ENCODE measurements around the gene UQCR10.
A peak's percentile ranks its signal among the peaks of the same experiment; 100 is the strongest.

UQCR10 gene

DNA sequence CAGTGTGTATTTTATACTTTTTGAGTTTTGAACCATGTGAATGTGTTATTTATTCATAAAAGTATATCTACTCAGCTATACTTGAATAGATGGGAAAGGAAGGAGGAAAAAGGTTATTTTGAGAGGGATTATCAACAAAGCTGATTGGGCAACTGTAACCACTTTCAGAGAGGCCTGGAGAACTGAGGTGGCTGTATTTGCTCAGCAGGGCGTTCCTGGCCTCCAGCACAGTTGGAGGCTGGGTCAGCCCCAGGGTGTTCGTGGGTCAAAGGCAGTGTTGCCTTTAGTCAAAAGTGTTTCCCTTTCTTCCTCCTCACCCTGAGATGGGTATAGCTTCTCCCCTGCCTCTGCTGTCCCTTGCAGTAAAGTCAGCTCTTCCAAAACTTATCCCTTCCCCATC, 44.2 kb downstream of the UQCR10 start:
- H3K4me1 ChIP-seq (ENCODE audit: control insufficient read depth, insufficient read depth, low read depth, low read length) = peaks cover 6% of the 10 kb centered on the region
- DNase-seq = no peak
- peaks cover 6% of the 10 kb centered on the region for H3K79me1 ChIP-seq (replicated peaks; ENCODE audit: low read length, poor library complexity, severe bottlenecking)
- no peak overlapping the region for H3K27ac ChIP-seq (ENCODE audit: low read length, poor library complexity, severe bottlenecking)
- H2AFZ ChIP-seq (ENCODE audit: low read depth, low read length) = no peak overlapping the region
- no peak overlapping the region for H2BK15ac ChIP-seq (ENCODE audit: low read depth, poor library complexity, severe bottlenecking)
- no peak overlapping the region for H2AK5ac ChIP-seq (ENCODE audit: low read length, severe bottlenecking)
- H3K23ac ChIP-seq (ENCODE audit: low read length in 2 of 2) = no peak overlapping the region
- H3K14ac ChIP-seq (ENCODE audit: low read length in 2 of 2) = no peak overlapping the region
- H3K27me3 ChIP-seq (ENCODE audit: control insufficient read depth in 1 of 2, insufficient read depth in 1 of 2, low read length in 2 of 2) = no peaks in the 10 kb centered on the region
- no peaks in the 10 kb centered on the region for H3K9me3 ChIP-seq (ENCODE audit: control insufficient read depth, low read length)
- H4K8ac ChIP-seq (ENCODE audit: low read length) = no peak overlapping the region
- H4K91ac ChIP-seq (ENCODE audit: low read length) = no peak overlapping the region
- H3K4ac ChIP-seq (ENCODE audit: low read depth in 1 of 2, low read length in 2 of 2) = no peak overlapping the region
- 89% methylated on average over 2 of the region's 2 CpGs for WGBS
- no peak overlapping the region for H3K9ac ChIP-seq (ENCODE audit: low read length)
- H3K18ac ChIP-seq (ENCODE audit: low read depth in 1 of 2, low read length in 2 of 2) = no peak overlapping the region
- H3K4me3 ChIP-seq (ENCODE audit: insufficient read depth in 1 of 2, low read depth in 1 of 2, low read length in 2 of 2) = no peak overlapping the region
- no peak overlapping the region for H3K4me2 ChIP-seq (ENCODE audit: low read length, poor library complexity, severe bottlenecking)
- no peak overlapping the region for H2BK120ac ChIP-seq (ENCODE audit: low read depth, low read length)
- no peak overlapping the region for H2BK5ac ChIP-seq (ENCODE audit: low read depth, low read length, poor library complexity, severe bottlenecking)
- peaks cover 52 to 72% of the 10 kb centered on the region in 2 experiments for H3K36me3 ChIP-seq (ENCODE audit: control insufficient read depth in 1 of 2, insufficient read depth in 2 of 2, low read depth in 1 of 2, low read length in 2 of 2)
- no peak overlapping the region for H2BK12ac ChIP-seq (ENCODE audit: low read length in 2 of 2)

DNA sequence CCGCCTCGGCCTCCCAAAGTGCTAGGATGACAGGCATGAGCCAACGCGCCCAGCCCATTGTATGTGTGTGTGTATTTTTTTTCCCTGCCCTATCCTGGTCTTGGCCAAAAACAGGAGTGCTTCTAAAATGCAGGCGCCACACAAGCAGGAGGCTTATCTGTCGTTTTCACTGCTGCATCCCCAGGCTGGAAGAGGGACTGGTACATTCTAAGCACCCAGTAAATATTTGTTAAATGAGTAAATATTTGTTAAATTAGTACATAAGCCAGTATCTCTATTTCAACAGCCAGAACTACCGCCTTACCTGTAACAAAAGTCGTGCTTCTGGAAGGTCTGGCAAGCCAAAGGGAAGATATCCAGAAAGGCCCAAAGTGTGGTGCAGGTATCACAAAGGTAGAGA, 46.0 kb downstream of the UQCR10 start:
- no peak overlapping the region for H2AK5ac ChIP-seq (ENCODE audit: low read length, severe bottlenecking)
- H3K4ac ChIP-seq (ENCODE audit: low read depth in 1 of 2, low read length in 2 of 2) = no peak overlapping the region
- H3K79me1 ChIP-seq (replicated peaks; ENCODE audit: low read length, poor library complexity, severe bottlenecking) = peaks cover 6% of the 10 kb centered on the region
- no peak overlapping the region for H3K23ac ChIP-seq (ENCODE audit: low read length in 2 of 2)
- no peak overlapping the region for H2AFZ ChIP-seq (ENCODE audit: low read depth, low read length)
- no peak overlapping the region for H3K27ac ChIP-seq (ENCODE audit: low read length, poor library complexity, severe bottlenecking)
- H3K14ac ChIP-seq (ENCODE audit: low read length in 2 of 2) = no peak overlapping the region
- H4K8ac ChIP-seq (ENCODE audit: low read length) = no peak overlapping the region
- peaks cover 6% of the 10 kb centered on the region for H3K4me1 ChIP-seq (ENCODE audit: control insufficient read depth, insufficient read depth, low read depth, low read length)
- no peaks in the 10 kb centered on the region for H3K27me3 ChIP-seq (ENCODE audit: control insufficient read depth in 1 of 2, insufficient read depth in 1 of 2, low read length in 2 of 2)
- no peak overlapping the region for H3K4me2 ChIP-seq (ENCODE audit: low read length, poor library complexity, severe bottlenecking)
- H3K9ac ChIP-seq (ENCODE audit: low read length) = no peak overlapping the region
- 96% methylated on average over 7 of the region's 8 CpGs for WGBS
- H2BK15ac ChIP-seq (ENCODE audit: low read depth, poor library complexity, severe bottlenecking) = no peak overlapping the region
- no peak overlapping the region for H3K4me3 ChIP-seq (ENCODE audit: insufficient read depth in 1 of 2, low read depth in 1 of 2, low read length in 2 of 2)
- H4K91ac ChIP-seq (ENCODE audit: low read length) = no peak overlapping the region
- peaks cover 46 to 56% of the 10 kb centered on the region in 2 experiments for H3K36me3 ChIP-seq (ENCODE audit: control insufficient read depth in 1 of 2, insufficient read depth in 2 of 2, low read depth in 1 of 2, low read length in 2 of 2)
- no peak overlapping the region for H2BK12ac ChIP-seq (ENCODE audit: low read length in 2 of 2)
- DNase-seq = no peak
- no peak overlapping the region for H2BK5ac ChIP-seq (ENCODE audit: low read depth, low read length, poor library complexity, severe bottlenecking)
- H3K9me3 ChIP-seq (ENCODE audit: control insufficient read depth, low read length) = no peaks in the 10 kb centered on the region
- H2BK120ac ChIP-seq (ENCODE audit: low read depth, low read length) = no peak overlapping the region
- H3K18ac ChIP-seq (ENCODE audit: low read depth in 1 of 2, low read length in 2 of 2) = no peak overlapping the region

DNA sequence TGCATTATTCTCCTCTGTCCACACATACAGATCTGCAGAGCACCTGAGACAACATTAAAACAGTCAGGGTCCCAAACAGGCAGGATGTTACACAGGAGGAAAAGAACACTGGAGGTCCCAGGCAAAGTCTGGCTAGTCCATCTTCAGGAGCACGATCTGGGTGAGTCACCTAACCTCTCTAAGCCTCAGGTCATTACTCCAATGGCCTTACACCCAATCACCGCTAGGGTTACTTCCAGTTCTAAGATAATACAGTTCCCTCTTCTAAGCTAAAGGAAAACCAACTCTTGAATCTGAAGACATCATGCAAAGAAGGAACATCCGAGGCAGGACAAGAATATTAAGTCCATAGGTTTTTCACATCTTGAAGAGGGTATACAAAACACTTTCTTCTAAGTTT, 46.4 kb downstream of the UQCR10 start:
- no peak overlapping the region for H3K4me2 ChIP-seq (ENCODE audit: low read length, poor library complexity, severe bottlenecking)
- no peak overlapping the region for H3K4me3 ChIP-seq (ENCODE audit: insufficient read depth in 1 of 2, low read depth in 1 of 2, low read length in 2 of 2)
- no peak overlapping the region for H3K4ac ChIP-seq (ENCODE audit: low read depth in 1 of 2, low read length in 2 of 2)
- H3K4me1 ChIP-seq (ENCODE audit: control insufficient read depth, insufficient read depth, low read depth, low read length) = peaks cover 6% of the 10 kb centered on the region
- no peak overlapping the region for H2AK5ac ChIP-seq (ENCODE audit: low read length, severe bottlenecking)
- H3K27me3 ChIP-seq (ENCODE audit: control insufficient read depth in 1 of 2, insufficient read depth in 1 of 2, low read length in 2 of 2) = no peaks in the 10 kb centered on the region
- H2BK15ac ChIP-seq (ENCODE audit: low read depth, poor library complexity, severe bottlenecking) = no peak overlapping the region
- no peak overlapping the region for H2AFZ ChIP-seq (ENCODE audit: low read depth, low read length)
- no peak overlapping the region for H3K27ac ChIP-seq (ENCODE audit: low read length, poor library complexity, severe bottlenecking)
- H3K14ac ChIP-seq (ENCODE audit: low read length in 2 of 2) = no peak overlapping the region
- WGBS = 18% methylated on average over 2 of the region's 3 CpGs
- H3K79me1 ChIP-seq (replicated peaks; ENCODE audit: low read length, poor library complexity, severe bottlenecking) = peaks cover 6% of the 10 kb centered on the region
- no peak overlapping the region for H3K9ac ChIP-seq (ENCODE audit: low read length)
- H4K91ac ChIP-seq (ENCODE audit: low read length) = no peak overlapping the region
- no peak overlapping the region for H2BK5ac ChIP-seq (ENCODE audit: low read depth, low read length, poor library complexity, severe bottlenecking)
- no peak overlapping the region for H3K18ac ChIP-seq (ENCODE audit: low read depth in 1 of 2, low read length in 2 of 2)
- H4K8ac ChIP-seq (ENCODE audit: low read length) = no peak overlapping the region
- peak; percentile 82 for DNase-seq
- H3K9me3 ChIP-seq (ENCODE audit: control insufficient read depth, low read length) = no peaks in the 10 kb centered on the region
- peaks cover 43 to 53% of the 10 kb centered on the region in 2 experiments for H3K36me3 ChIP-seq (ENCODE audit: control insufficient read depth in 1 of 2, insufficient read depth in 2 of 2, low read depth in 1 of 2, low read length in 2 of 2)
- H2BK12ac ChIP-seq (ENCODE audit: low read length in 2 of 2) = no peak overlapping the region
- no peak overlapping the region for H2BK120ac ChIP-seq (ENCODE audit: low read depth, low read length)
- no peak overlapping the region for H3K23ac ChIP-seq (ENCODE audit: low read length in 2 of 2)

DNA sequence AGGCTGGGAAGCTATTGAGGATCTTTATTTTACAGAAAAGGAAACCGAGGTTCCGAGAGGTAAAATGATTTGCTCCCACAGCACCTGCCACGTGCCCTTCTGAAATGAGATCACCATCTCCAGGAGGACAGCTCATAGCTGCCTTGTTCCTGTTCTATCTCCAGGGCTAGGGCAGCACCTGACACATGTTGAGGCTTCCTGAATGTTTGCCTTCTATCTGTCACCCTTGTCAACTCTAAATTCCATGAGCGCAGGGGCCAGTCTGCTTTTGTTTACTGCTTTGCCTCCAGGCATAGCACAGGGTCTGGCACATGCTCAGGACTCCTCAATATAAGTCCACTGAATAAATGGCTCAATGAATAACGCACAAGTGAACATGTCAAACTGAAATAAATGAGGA, 46.8 kb downstream of the UQCR10 start:
- H3K4ac ChIP-seq (ENCODE audit: low read depth in 1 of 2, low read length in 2 of 2) = no peak overlapping the region
- H2BK15ac ChIP-seq (ENCODE audit: low read depth, poor library complexity, severe bottlenecking) = no peak overlapping the region
- H3K36me3 ChIP-seq (ENCODE audit: control insufficient read depth in 1 of 2, insufficient read depth in 2 of 2, low read depth in 1 of 2, low read length in 2 of 2) = peaks cover 47 to 57% of the 10 kb centered on the region in 2 experiments
- no peak overlapping the region for H2AK5ac ChIP-seq (ENCODE audit: low read length, severe bottlenecking)
- no peak overlapping the region for H2BK120ac ChIP-seq (ENCODE audit: low read depth, low read length)
- no peak overlapping the region for H3K4me3 ChIP-seq (ENCODE audit: insufficient read depth in 1 of 2, low read depth in 1 of 2, low read length in 2 of 2)
- no peak overlapping the region for H3K14ac ChIP-seq (ENCODE audit: low read length in 2 of 2)
- H2AFZ ChIP-seq (ENCODE audit: low read depth, low read length) = no peak overlapping the region
- H2BK5ac ChIP-seq (ENCODE audit: low read depth, low read length, poor library complexity, severe bottlenecking) = no peak overlapping the region
- no peak overlapping the region for H3K9ac ChIP-seq (ENCODE audit: low read length)
- no peak overlapping the region for H4K91ac ChIP-seq (ENCODE audit: low read length)
- no peaks in the 10 kb centered on the region for H3K9me3 ChIP-seq (ENCODE audit: control insufficient read depth, low read length)
- H3K23ac ChIP-seq (ENCODE audit: low read length in 2 of 2) = no peak overlapping the region
- H3K4me1 ChIP-seq (ENCODE audit: control insufficient read depth, insufficient read depth, low read depth, low read length) = peaks cover 6% of the 10 kb centered on the region
- no peak overlapping the region for H4K8ac ChIP-seq (ENCODE audit: low read length)
- H2BK12ac ChIP-seq (ENCODE audit: low read length in 2 of 2) = no peak overlapping the region
- WGBS = 85% methylated on average over 5 of the region's 5 CpGs
- DNase-seq = peak; percentile 8
- H3K4me2 ChIP-seq (ENCODE audit: low read length, poor library complexity, severe bottlenecking) = no peak overlapping the region
- peaks cover 6% of the 10 kb centered on the region for H3K79me1 ChIP-seq (replicated peaks; ENCODE audit: low read length, poor library complexity, severe bottlenecking)
- no peak overlapping the region for H3K27ac ChIP-seq (ENCODE audit: low read length, poor library complexity, severe bottlenecking)
- H3K18ac ChIP-seq (ENCODE audit: low read depth in 1 of 2, low read length in 2 of 2) = no peak overlapping the region
- no peaks in the 10 kb centered on the region for H3K27me3 ChIP-seq (ENCODE audit: control insufficient read depth in 1 of 2, insufficient read depth in 1 of 2, low read length in 2 of 2)

Measured in mesenchymal stem cell (in vitro differentiated cells and primary cell).